ENCODE measurements around the gene ASCL4. TPM values are rescaled to one million over a fixed set of nuclear protein-coding genes. Genes with fewer than 3 reads are reported as not detected.
"Not testable (repeated sequence)": the region's sequence is repeated elsewhere in the genome, so short reads cannot be mapped to it uniquely, and the experiment has no call there.

The ASCL4 gene, protein sequence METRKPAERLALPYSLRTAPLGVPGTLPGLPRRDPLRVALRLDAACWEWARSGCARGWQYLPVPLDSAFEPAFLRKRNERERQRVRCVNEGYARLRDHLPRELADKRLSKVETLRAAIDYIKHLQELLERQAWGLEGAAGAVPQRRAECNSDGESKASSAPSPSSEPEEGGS
- not detected for polyA plus RNA-seq (2013, experiment 1 of 2)
- not detected for polyA plus RNA-seq (2013, experiment 2 of 2)

DNA sequence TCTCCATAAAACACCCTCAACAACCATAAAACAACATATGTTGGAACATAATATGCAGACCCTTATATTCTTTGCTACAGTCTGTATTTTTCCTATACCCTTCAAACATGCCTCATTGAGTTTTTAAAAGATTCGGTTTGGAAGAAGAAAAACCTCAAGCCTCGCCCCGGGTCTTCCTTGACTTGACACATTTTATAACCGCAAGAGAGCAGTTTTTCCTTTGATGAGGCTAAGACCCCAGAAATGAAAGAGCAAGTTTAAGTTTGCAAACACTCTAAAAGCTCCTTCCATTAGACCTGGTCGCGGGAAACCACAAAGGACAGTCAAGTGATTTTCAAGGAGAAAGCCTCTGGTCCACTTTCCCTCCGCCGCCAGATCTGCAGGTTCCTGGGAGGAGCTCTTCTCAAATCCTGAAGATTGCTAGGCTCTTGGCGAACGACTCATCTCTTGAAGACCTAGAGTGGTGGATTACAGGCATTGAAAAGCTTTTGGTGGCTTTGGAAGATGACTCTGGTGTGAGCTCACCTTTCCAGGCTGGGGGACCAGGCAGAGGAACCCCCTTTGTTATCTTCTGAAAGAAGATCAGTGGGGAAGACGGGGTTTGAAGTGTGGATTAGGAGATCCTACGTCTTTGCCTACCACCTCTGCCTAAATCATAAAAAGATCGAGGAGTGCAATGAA lies at the start of gene ASCL4:
TSS of gene ASCL4 (plus strand) at position 356 of the 681 bp plus-strand sequence. CDS start 515 bp downstream, outside the sequence.
- Histone ChIP-seq H2BK12ac (ENCODE audit: low read length in 2 of 2) (no peak within 1 kb of the TSS), H3K9me3 (ENCODE audit: control insufficient read depth, low read length) (no peaks in the 10 kb centered on the region), H2AK5ac (ENCODE audit: low read length, severe bottlenecking) (no peak within 1 kb of the TSS), H3K18ac (ENCODE audit: low read depth in 1 of 2, low read length in 2 of 2) (no peak within 1 kb of the TSS), H3K9ac (ENCODE audit: low read length) (no peak within 1 kb of the TSS), H3K27ac (ENCODE audit: low read length, poor library complexity, severe bottlenecking) (no peak within 1 kb of the TSS), H3K36me3 (ENCODE audit: control insufficient read depth in 1 of 2, insufficient read depth in 2 of 2, low read depth in 1 of 2, low read length in 2 of 2) (no peaks in the 10 kb centered on the region), H3K4me3 (ENCODE audit: insufficient read depth in 1 of 2, low read depth in 1 of 2, low read length in 2 of 2) (no peak within 1 kb of the TSS), H4K91ac (ENCODE audit: low read length) (no peak within 1 kb of the TSS), H2BK15ac (ENCODE audit: low read depth, poor library complexity, severe bottlenecking) (no peak within 1 kb of the TSS), H3K4me2 (ENCODE audit: low read length, poor library complexity, severe bottlenecking) (no peak within 1 kb of the TSS), H3K27me3 (ENCODE audit: control insufficient read depth in 1 of 2, insufficient read depth in 1 of 2, low read length in 2 of 2) (peaks cover 49 to 62% of the 10 kb centered on the region in 2 experiments), H2BK5ac (ENCODE audit: low read depth, low read length, poor library complexity, severe bottlenecking) (no peak within 1 kb of the TSS), H3K4me1 (ENCODE audit: control insufficient read depth, insufficient read depth, low read depth, low read length) (peaks cover 5% of the 10 kb centered on the region), H2BK120ac (ENCODE audit: low read depth, low read length) (no peak within 1 kb of the TSS), H3K79me1 (replicated peaks; ENCODE audit: low read length, poor library complexity, severe bottlenecking) (no peaks in the 10 kb centered on the region), H3K4ac (ENCODE audit: low read depth in 1 of 2, low read length in 2 of 2) (no peak within 1 kb of the TSS), H2AFZ (ENCODE audit: low read depth, low read length) (no peak within 1 kb of the TSS), H3K23ac (ENCODE audit: low read length in 2 of 2) (no peak within 1 kb of the TSS), H3K14ac (ENCODE audit: low read length in 2 of 2) (no peak within 1 kb of the TSS), H4K8ac (ENCODE audit: low read length) (no peak within 1 kb of the TSS)
- DNase-seq, result no peak
- WGBS, result 78% methylated on average over 13 of the region's 13 CpGs

DNA sequence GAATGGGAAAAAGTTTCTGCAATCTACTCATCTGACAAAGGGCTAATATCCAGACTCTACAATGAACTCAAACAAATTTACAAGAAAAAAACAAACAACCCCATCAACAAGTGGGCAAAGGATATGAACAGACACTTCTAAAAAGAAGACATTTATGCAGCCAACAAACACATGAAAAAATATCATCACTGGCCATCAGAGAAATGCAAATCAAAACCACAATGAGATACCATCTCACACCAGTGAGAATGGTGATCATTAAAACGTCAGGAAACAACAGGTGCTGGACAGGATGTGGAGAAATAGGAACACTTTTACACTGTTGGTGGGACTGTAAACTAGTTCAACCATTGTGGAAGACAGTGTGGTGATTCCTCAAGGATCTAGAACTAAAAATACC lies 47.2 kb upstream of the ASCL4 start:
- not testable (repeated sequence) for H3K4ac ChIP-seq (ENCODE audit: low read depth in 1 of 2, low read length in 2 of 2); H2BK12ac ChIP-seq (ENCODE audit: low read length in 2 of 2); H4K8ac ChIP-seq (ENCODE audit: low read length); H3K27ac ChIP-seq (ENCODE audit: low read length, poor library complexity, severe bottlenecking); H3K4me2 ChIP-seq (ENCODE audit: low read length, poor library complexity, severe bottlenecking); H3K27me3 ChIP-seq (ENCODE audit: control insufficient read depth in 1 of 2, insufficient read depth in 1 of 2, low read length in 2 of 2); H3K9me3 ChIP-seq (ENCODE audit: control insufficient read depth, low read length); H3K36me3 ChIP-seq (ENCODE audit: control insufficient read depth in 1 of 2, insufficient read depth in 2 of 2, low read depth in 1 of 2, low read length in 2 of 2); DNase-seq; H2BK120ac ChIP-seq (ENCODE audit: low read depth, low read length); H2BK15ac ChIP-seq (ENCODE audit: low read depth, poor library complexity, severe bottlenecking); H2AK5ac ChIP-seq (ENCODE audit: low read length, severe bottlenecking); H2BK5ac ChIP-seq (ENCODE audit: low read depth, low read length, poor library complexity, severe bottlenecking); H3K14ac ChIP-seq (ENCODE audit: low read length in 2 of 2); H3K79me1 ChIP-seq (replicated peaks; ENCODE audit: low read length, poor library complexity, severe bottlenecking); H3K4me1 ChIP-seq (ENCODE audit: control insufficient read depth, insufficient read depth, low read depth, low read length); H3K23ac ChIP-seq (ENCODE audit: low read length in 2 of 2); H4K91ac ChIP-seq (ENCODE audit: low read length); H3K9ac ChIP-seq (ENCODE audit: low read length); H3K18ac ChIP-seq (ENCODE audit: low read depth in 1 of 2, low read length in 2 of 2); H2AFZ ChIP-seq (ENCODE audit: low read depth, low read length); H3K4me3 ChIP-seq (ENCODE audit: insufficient read depth in 1 of 2, low read depth in 1 of 2, low read length in 2 of 2)
- no CpG with 5 or more reads among the region's 1 CpG for WGBS

DNA sequence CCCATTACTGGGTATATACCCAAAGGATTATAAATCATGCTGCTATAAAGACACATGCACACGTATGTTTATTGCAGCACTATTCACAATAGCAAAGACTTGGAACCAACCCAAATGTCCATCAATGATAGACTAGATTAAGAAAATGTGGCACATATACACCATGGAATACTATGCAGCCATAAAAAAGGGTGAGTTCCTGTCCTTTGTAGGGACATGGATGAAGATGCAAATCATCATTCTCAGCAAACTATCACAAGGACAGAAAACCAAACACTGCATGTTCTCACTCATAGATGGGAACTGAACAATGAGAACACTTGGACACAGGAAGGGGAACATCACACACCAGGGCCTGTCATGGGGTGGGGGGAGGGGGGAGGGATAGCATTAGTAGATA lies 46.8 kb upstream of the ASCL4 start:
- H3K9ac ChIP-seq (ENCODE audit: low read length); H2AFZ ChIP-seq (ENCODE audit: low read depth, low read length); H3K4ac ChIP-seq (ENCODE audit: low read depth in 1 of 2, low read length in 2 of 2); H3K14ac ChIP-seq (ENCODE audit: low read length in 2 of 2); H2BK12ac ChIP-seq (ENCODE audit: low read length in 2 of 2); H2AK5ac ChIP-seq (ENCODE audit: low read length, severe bottlenecking); H3K9me3 ChIP-seq (ENCODE audit: control insufficient read depth, low read length); H3K4me3 ChIP-seq (ENCODE audit: insufficient read depth in 1 of 2, low read depth in 1 of 2, low read length in 2 of 2); H3K23ac ChIP-seq (ENCODE audit: low read length in 2 of 2); H4K91ac ChIP-seq (ENCODE audit: low read length); H2BK15ac ChIP-seq (ENCODE audit: low read depth, poor library complexity, severe bottlenecking); H4K8ac ChIP-seq (ENCODE audit: low read length); DNase-seq; H3K27ac ChIP-seq (ENCODE audit: low read length, poor library complexity, severe bottlenecking); H2BK120ac ChIP-seq (ENCODE audit: low read depth, low read length); H3K79me1 ChIP-seq (replicated peaks; ENCODE audit: low read length, poor library complexity, severe bottlenecking); H3K4me2 ChIP-seq (ENCODE audit: low read length, poor library complexity, severe bottlenecking); H3K27me3 ChIP-seq (ENCODE audit: control insufficient read depth in 1 of 2, insufficient read depth in 1 of 2, low read length in 2 of 2); H3K18ac ChIP-seq (ENCODE audit: low read depth in 1 of 2, low read length in 2 of 2); H2BK5ac ChIP-seq (ENCODE audit: low read depth, low read length, poor library complexity, severe bottlenecking); H3K4me1 ChIP-seq (ENCODE audit: control insufficient read depth, insufficient read depth, low read depth, low read length): not testable (repeated sequence)
- WGBS, result no CpG with 5 or more reads among the region's 1 CpG
- H3K36me3 ChIP-seq (ENCODE audit: control insufficient read depth in 1 of 2, insufficient read depth in 2 of 2, low read depth in 1 of 2, low read length in 2 of 2), result peaks cover 3 to 11% of the 10 kb centered on the region in 2 experiments

DNA sequence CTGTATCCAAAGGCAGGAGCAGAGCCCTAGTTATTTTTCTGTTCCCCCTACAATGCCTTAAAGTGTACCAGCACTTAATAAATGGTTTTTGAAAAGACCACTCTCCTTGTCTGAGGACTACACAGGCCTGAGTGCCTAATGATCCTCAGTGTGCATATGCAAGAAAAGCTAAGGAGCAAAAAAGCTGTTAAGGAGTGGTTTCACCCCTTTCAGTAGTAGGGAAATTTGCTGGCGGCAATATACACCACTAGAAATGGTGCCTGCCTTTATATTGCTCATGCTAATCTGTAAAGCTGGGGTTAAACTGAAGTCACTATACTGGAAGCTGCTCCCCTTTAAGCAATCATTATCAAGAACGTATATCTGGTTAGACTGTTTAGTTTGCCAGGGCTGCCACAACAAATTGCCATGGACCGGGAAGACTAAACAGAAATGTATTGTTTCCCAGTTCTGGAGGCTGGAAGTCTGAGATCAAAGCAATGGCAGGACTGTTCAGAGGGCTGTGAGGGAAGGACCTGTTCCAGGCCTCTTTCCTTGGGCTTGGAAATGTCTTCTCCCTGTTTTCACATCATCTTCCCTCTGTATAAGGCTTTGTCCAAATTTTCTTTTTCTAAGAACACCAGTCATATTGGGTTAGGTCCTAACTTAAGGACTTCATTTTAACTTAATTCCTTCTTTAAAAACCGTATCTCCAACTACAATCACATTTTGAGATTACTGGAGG lies 43.7 kb upstream of the ASCL4 start:
- H2BK15ac ChIP-seq (ENCODE audit: low read depth, poor library complexity, severe bottlenecking), result no peak overlapping the region
- WGBS, result 91% methylated on average over 3 of the region's 4 CpGs

More for the DNA sequence above, 43.7 kb upstream of the ASCL4 start:
- no peak overlapping the region for H3K4me2 ChIP-seq (ENCODE audit: low read length, poor library complexity, severe bottlenecking)
- no peaks in the 10 kb centered on the region for H3K9me3 ChIP-seq (ENCODE audit: control insufficient read depth, low read length)
- no peak overlapping the region for H4K91ac ChIP-seq (ENCODE audit: low read length)
- no peak overlapping the region for H2AK5ac ChIP-seq (ENCODE audit: low read length, severe bottlenecking)
- no peak overlapping the region for H3K9ac ChIP-seq (ENCODE audit: low read length)
- no peak overlapping the region for H2AFZ ChIP-seq (ENCODE audit: low read depth, low read length)
- H3K4ac ChIP-seq (ENCODE audit: low read depth in 1 of 2, low read length in 2 of 2), result no peak overlapping the region
- no peak overlapping the region for H2BK5ac ChIP-seq (ENCODE audit: low read depth, low read length, poor library complexity, severe bottlenecking)
- no peak overlapping the region for H3K14ac ChIP-seq (ENCODE audit: low read length in 2 of 2)
- no peak overlapping the region for H2BK120ac ChIP-seq (ENCODE audit: low read depth, low read length)
- H2BK12ac ChIP-seq (ENCODE audit: low read length in 2 of 2), result no peak overlapping the region
- H3K23ac ChIP-seq (ENCODE audit: low read length in 2 of 2), result no peak overlapping the region
- no peaks in the 10 kb centered on the region for H3K4me1 ChIP-seq (ENCODE audit: control insufficient read depth, insufficient read depth, low read depth, low read length)
- H3K27ac ChIP-seq (ENCODE audit: low read length, poor library complexity, severe bottlenecking), result no peak overlapping the region
- H3K18ac ChIP-seq (ENCODE audit: low read depth in 1 of 2, low read length in 2 of 2), result no peak overlapping the region
- no peak for DNase-seq
- H3K27me3 ChIP-seq (ENCODE audit: control insufficient read depth in 1 of 2, insufficient read depth in 1 of 2, low read length in 2 of 2), result no peaks in the 10 kb centered on the region
- peaks cover 11% of the 10 kb centered on the region for H3K79me1 ChIP-seq (replicated peaks; ENCODE audit: low read length, poor library complexity, severe bottlenecking)
- no peak overlapping the region for H4K8ac ChIP-seq (ENCODE audit: low read length)
- no peak overlapping the region for H3K4me3 ChIP-seq (ENCODE audit: insufficient read depth in 1 of 2, low read depth in 1 of 2, low read length in 2 of 2)
- H3K36me3 ChIP-seq (ENCODE audit: control insufficient read depth in 1 of 2, insufficient read depth in 2 of 2, low read depth in 1 of 2, low read length in 2 of 2), result peaks cover 10 to 41% of the 10 kb centered on the region in 2 experiments

All from mesenchymal stem cell (in vitro differentiated cells and primary cell).